Measurements from ENCODE around the gene POLR2C. TPM values are rescaled to one million over a fixed set of nuclear protein-coding genes. Genes with fewer than 3 reads are reported as not detected.

The POLR2C gene
- total RNA-seq, 2 experiments from 2014 or later, result 52.3 to 101 TPM

GRCh38 chr16:57413733-57414132 is 48.7 kb upstream of the POLR2C start:
- POLR2A ChIA-PET, result interaction anchor here (0.5 to 1.3 kb wide), 4 partner anchors 9 to 87 kb away, joined by 3 to 5 read pairs (median 3); no protein-coding TSS in a partner anchor
- CTCF ChIA-PET (ENCODE audit: unreplicated experiment), result interaction anchor here (0.6 to 1.2 kb wide), 3 partner anchors 23 to 113 kb away, joined by 3 to 6 read pairs (median 5); partner anchors contain the start of gene POLR2C

GRCh38 chr16:57416084-57416483 is 46.4 kb upstream of the POLR2C start:
- Histone ChIP-seq H3K4me1 (ENCODE audit: insufficient read depth, low read length, poor library complexity, severe bottlenecking) (peaks cover 39% of the 10 kb centered on the region), H3K79me2 (ENCODE audit: insufficient read depth, low read depth, low read length) (no peaks in the 10 kb centered on the region), H3K9me2 (ENCODE audit: insufficient read depth, low read length) (no peaks in the 10 kb centered on the region), H3K36me3 (ENCODE audit: insufficient read depth, low read length) (no peaks in the 10 kb centered on the region), H3K4me2 (ENCODE audit: low read length) (peak overlapping the region; percentile 73; the same call in 1 of the 2 replicates), H2AFZ (ENCODE audit: low read length) (peak overlapping the region; percentile 82), H3K9me3 (ENCODE audit: low read length) (no peaks in the 10 kb centered on the region), H3K27ac (ENCODE audit: low read depth, low read length, poor library complexity, severe bottlenecking) (no peak overlapping the region), H4K20me1 (ENCODE audit: insufficient read depth, low read length) (no peaks in the 10 kb centered on the region), H3K4me3 (ENCODE audit: low read depth, low read length, poor library complexity, severe bottlenecking) (no peak overlapping the region)
- DNase-seq (ENCODE audit: low spot score), result no peak
- TF ChIP-seq CTCF (conservative IDR thresholded peaks at IDR 0.05; ENCODE audit: low read length) (no peak), EZH2phosphoT487 (IDR thresholded peaks at IDR 0.05; ENCODE audit: borderline replicate concordance, low read depth, low read length) (no peak)
- ChIA-PET CTCF (ENCODE audit: unreplicated experiment) (interaction anchor here (1.0 to 2.8 kb wide), 4 partner anchors 31 to 115 kb away, joined by 4 to 18 read pairs (median 6); partner anchors contain the start of genes CIAPIN1 and COQ9), POLR2A (interaction anchor here (0.5 to 1.6 kb wide), 4 partner anchors 25 to 107 kb away, joined by 3 to 8 read pairs (median 4); no protein-coding TSS in a partner anchor)
- intact Hi-C loops (cut with micrococcal nuclease; ENCODE audit: unreplicated experiment), result loop anchor here (2.0 to 10.0 kb wide), 3 partner anchors 229 to 331 kb away; partner anchors contain the start of genes PSME3IP1 and RSPRY1
- no TSS peak for BruUV-seq (replicated peaks)

More at GRCh38 chr16:57413733-57414132, 48.7 kb upstream of the POLR2C start:
- no peaks in the 10 kb centered on the region for H3K9me3 ChIP-seq (ENCODE audit: low read length)
- no peaks in the 10 kb centered on the region for H3K36me3 ChIP-seq (ENCODE audit: insufficient read depth, low read length)
- intact Hi-C loops (cut with micrococcal nuclease; ENCODE audit: unreplicated experiment), result loop anchor here (1.0 to 10.0 kb wide), 3 partner anchors 113 to 231 kb away; partner anchors contain the start of genes PSME3IP1 and RSPRY1
- H3K9me2 ChIP-seq (ENCODE audit: insufficient read depth, low read length), result no peaks in the 10 kb centered on the region
- H3K4me1 ChIP-seq (ENCODE audit: insufficient read depth, low read length, poor library complexity, severe bottlenecking), result peaks cover 34% of the 10 kb centered on the region
- H3K27ac ChIP-seq (ENCODE audit: low read depth, low read length, poor library complexity, severe bottlenecking), result peak overlapping the region; percentile 69
- TF ChIP-seq CTCF (conservative IDR thresholded peaks at IDR 0.05; ENCODE audit: low read length), result no peak
- no peak for TF ChIP-seq EZH2phosphoT487 (IDR thresholded peaks at IDR 0.05; ENCODE audit: borderline replicate concordance, low read depth, low read length)
- H3K79me2 ChIP-seq (ENCODE audit: insufficient read depth, low read depth, low read length), result no peaks in the 10 kb centered on the region
- H3K4me3 ChIP-seq (ENCODE audit: low read depth, low read length, poor library complexity, severe bottlenecking), result peak overlapping the region; percentile 0
- no peaks in the 10 kb centered on the region for H4K20me1 ChIP-seq (ENCODE audit: insufficient read depth, low read length)
- peak overlapping the region; percentile 63 for H3K4me2 ChIP-seq (ENCODE audit: low read length)
- no TSS peak for BruUV-seq (replicated peaks)
- DNase-seq (ENCODE audit: low spot score), result no peak
- H2AFZ ChIP-seq (ENCODE audit: low read length), result no peak overlapping the region; the same call in 1 of the 2 replicates

- intact Hi-C loops (cut with micrococcal nuclease; ENCODE audit: unreplicated experiment), result loop anchor here (1.0 to 10.0 kb wide), 3 partner anchors 100 to 235 kb away; partner anchors contain the start of genes PSME3IP1 and RSPRY1
- Histone ChIP-seq H2AFZ (ENCODE audit: low read length) (peak overlapping the region; percentile 98; the same call in 1 of the 2 replicates), H3K4me3 (ENCODE audit: low read depth, low read length, poor library complexity, severe bottlenecking) (no peak overlapping the region), H3K9me2 (ENCODE audit: insufficient read depth, low read length) (no peaks in the 10 kb centered on the region), H3K36me3 (ENCODE audit: insufficient read depth, low read length) (no peaks in the 10 kb centered on the region), H3K27ac (ENCODE audit: low read depth, low read length, poor library complexity, severe bottlenecking) (no peak overlapping the region), H3K4me1 (ENCODE audit: insufficient read depth, low read length, poor library complexity, severe bottlenecking) (peaks cover 20% of the 10 kb centered on the region), H3K4me2 (ENCODE audit: low read length) (no peak overlapping the region), H3K79me2 (ENCODE audit: insufficient read depth, low read depth, low read length) (no peaks in the 10 kb centered on the region), H3K9me3 (ENCODE audit: low read length) (no peaks in the 10 kb centered on the region), H4K20me1 (ENCODE audit: insufficient read depth, low read length) (no peaks in the 10 kb centered on the region)
- BruUV-seq (replicated peaks), result no TSS peak
- TF ChIP-seq EZH2phosphoT487 (IDR thresholded peaks at IDR 0.05; ENCODE audit: borderline replicate concordance, low read depth, low read length) (no peak), CTCF (conservative IDR thresholded peaks at IDR 0.05; ENCODE audit: low read length) (no peak)
- DNase-seq (ENCODE audit: low spot score), result no peak
- CTCF ChIA-PET (ENCODE audit: unreplicated experiment), result interaction anchor here (0.7 to 1.4 kb wide), 2 partner anchors 94 to 100 kb away, joined by 3 to 4 read pairs; no protein-coding TSS in a partner anchor
- POLR2A ChIA-PET, result no interaction called here
These were observed 43.0 kb upstream of the POLR2C start for GRCh38 chr16:57419506-57419905.

Data from OCI-LY7 (cell line).